ENCODE results near the gene SGK1.
A peak's percentile ranks its signal among the peaks of the same experiment; 100 is the strongest.

Gene SGK1

DNA sequence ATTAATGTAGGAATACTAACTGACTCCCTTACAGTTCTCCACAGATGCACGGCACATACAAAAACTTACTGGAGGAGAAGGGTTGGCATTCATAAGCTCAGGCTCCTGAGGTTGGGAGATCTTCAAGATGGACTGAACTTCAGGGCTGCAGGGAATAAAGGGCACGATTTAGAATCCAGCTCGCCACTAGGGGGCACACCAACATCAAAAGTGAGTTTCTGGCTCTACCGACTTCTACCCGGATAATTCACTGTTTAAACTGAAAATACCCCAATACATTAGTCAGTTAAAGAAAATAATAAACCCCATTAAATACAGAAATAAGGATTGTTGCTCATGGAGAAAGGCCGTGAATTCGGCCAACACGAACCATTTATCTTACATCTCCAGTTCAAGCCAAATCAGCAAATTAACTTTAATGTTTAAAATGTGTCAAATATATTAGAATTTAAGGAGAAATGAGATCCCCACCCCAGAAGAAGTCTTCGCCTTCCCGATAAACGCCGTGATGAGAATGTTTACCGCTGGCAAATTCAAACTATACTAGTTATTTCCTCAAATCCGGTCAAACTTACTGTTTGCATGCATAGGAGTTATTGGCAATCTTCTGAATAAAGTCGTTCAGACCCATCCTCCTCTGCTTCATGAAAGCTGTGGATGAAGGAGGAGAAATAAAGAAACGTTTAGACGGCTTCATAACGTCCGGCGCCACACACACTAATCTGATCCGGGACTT, 143.8 kb downstream of the SGK1 start:
- Histone ChIP-seq H4K20me1 (ENCODE audit: control insufficient read depth, insufficient read depth, low read depth, low read length) (no peaks in the 10 kb centered on the region), H3K4me1 (ENCODE audit: control insufficient read depth, low read length) (peaks cover 48% of the 10 kb centered on the region), H3K27me3 (ENCODE audit: control insufficient read depth, low read length) (peaks cover 36% of the 10 kb centered on the region), H3F3A (ENCODE audit: control insufficient read depth, insufficient read depth) (0 out of 2 replicates have a peak, but pooled peaks cover 2% of the 10 kb centered on the region), H3K9me2 (replicated peaks; ENCODE audit: control insufficient read depth, low read length) (no peaks in the 10 kb centered on the region), H3K9me3 (ENCODE audit: control insufficient read depth, insufficient read depth, low read length) (no peaks in the 10 kb centered on the region), H3K4me3 (ENCODE audit: low read length) (peak overlapping the region; percentile 85), H3K79me2 (ENCODE audit: control insufficient read depth, low read length) (no peaks in the 10 kb centered on the region), H3K36me3 (ENCODE audit: control insufficient read depth, low read length) (peaks cover 9% of the 10 kb centered on the region), H3K4me2 (ENCODE audit: low read length) (peak overlapping the region; percentile 94), H3K27ac (ENCODE audit: low read depth, low read length) (peak overlapping the region; percentile 27; the same call in 1 of the 2 replicates)
- TF ChIP-seq, protein P1, sequence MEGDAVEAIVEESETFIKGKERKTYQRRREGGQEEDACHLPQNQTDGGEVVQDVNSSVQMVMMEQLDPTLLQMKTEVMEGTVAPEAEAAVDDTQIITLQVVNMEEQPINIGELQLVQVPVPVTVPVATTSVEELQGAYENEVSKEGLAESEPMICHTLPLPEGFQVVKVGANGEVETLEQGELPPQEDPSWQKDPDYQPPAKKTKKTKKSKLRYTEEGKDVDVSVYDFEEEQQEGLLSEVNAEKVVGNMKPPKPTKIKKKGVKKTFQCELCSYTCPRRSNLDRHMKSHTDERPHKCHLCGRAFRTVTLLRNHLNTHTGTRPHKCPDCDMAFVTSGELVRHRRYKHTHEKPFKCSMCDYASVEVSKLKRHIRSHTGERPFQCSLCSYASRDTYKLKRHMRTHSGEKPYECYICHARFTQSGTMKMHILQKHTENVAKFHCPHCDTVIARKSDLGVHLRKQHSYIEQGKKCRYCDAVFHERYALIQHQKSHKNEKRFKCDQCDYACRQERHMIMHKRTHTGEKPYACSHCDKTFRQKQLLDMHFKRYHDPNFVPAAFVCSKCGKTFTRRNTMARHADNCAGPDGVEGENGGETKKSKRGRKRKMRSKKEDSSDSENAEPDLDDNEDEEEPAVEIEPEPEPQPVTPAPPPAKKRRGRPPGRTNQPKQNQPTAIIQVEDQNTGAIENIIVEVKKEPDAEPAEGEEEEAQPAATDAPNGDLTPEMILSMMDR (IDR thresholded peaks at IDR 0.05; ENCODE audit: low read depth, low read length, poor library complexity, severe bottlenecking) = peak; percentile 80
- TF ChIP-seq EZH2phosphoT487 (IDR thresholded peaks at IDR 0.05; ENCODE audit: borderline replicate concordance, low read length) = no peak

GRCh38 chr6:134173366-134173725, 144.6 kb downstream of the SGK1 start:
- Histone ChIP-seq H3K9me2 (replicated peaks; ENCODE audit: control insufficient read depth, low read length) (no peaks in the 10 kb centered on the region), H3K36me3 (ENCODE audit: control insufficient read depth, low read length) (peaks cover 11% of the 10 kb centered on the region), H3K4me1 (ENCODE audit: control insufficient read depth, low read length) (peaks cover 44% of the 10 kb centered on the region), H3K9me3 (ENCODE audit: control insufficient read depth, insufficient read depth, low read length) (no peaks in the 10 kb centered on the region), H3K4me3 (ENCODE audit: low read length) (no peak overlapping the region; the same call in 1 of the 2 replicates), H3K27me3 (ENCODE audit: control insufficient read depth, low read length) (peaks cover 36% of the 10 kb centered on the region), H4K20me1 (ENCODE audit: control insufficient read depth, insufficient read depth, low read depth, low read length) (no peaks in the 10 kb centered on the region), H3F3A (ENCODE audit: control insufficient read depth, insufficient read depth) (0 out of 2 replicates have a peak, but pooled peaks cover 2% of the 10 kb centered on the region), H3K79me2 (ENCODE audit: control insufficient read depth, low read length) (no peaks in the 10 kb centered on the region), H3K27ac (ENCODE audit: low read depth, low read length) (no peak overlapping the region), H3K4me2 (ENCODE audit: low read length) (peak overlapping the region; percentile 94)
- no peak for TF ChIP-seq EZH2phosphoT487 (IDR thresholded peaks at IDR 0.05; ENCODE audit: borderline replicate concordance, low read length)
- TF ChIP-seq, protein P1 (IDR thresholded peaks at IDR 0.05; ENCODE audit: low read depth, low read length, poor library complexity, severe bottlenecking) = no peak

GRCh38 chr6:134172706-134173365, 145.1 kb downstream of the SGK1 start:
- Histone ChIP-seq H3F3A (ENCODE audit: control insufficient read depth, insufficient read depth) (0 out of 2 replicates have a peak, but pooled peaks cover 2% of the 10 kb centered on the region), H3K4me3 (ENCODE audit: low read length) (no peak overlapping the region)

More at GRCh38 chr6:134172706-134173365, 145.1 kb downstream of the SGK1 start:
- TF ChIP-seq EZH2phosphoT487 (IDR thresholded peaks at IDR 0.05; ENCODE audit: borderline replicate concordance, low read length) = no peak
- TF ChIP-seq, protein P1 (IDR thresholded peaks at IDR 0.05; ENCODE audit: low read depth, low read length, poor library complexity, severe bottlenecking) = no peak
- Histone ChIP-seq H3K4me2 (ENCODE audit: low read length) (peak overlapping the region; percentile 94; the same call in 1 of the 2 replicates), H3K9me2 (replicated peaks; ENCODE audit: control insufficient read depth, low read length) (no peaks in the 10 kb centered on the region), H3K27me3 (ENCODE audit: control insufficient read depth, low read length) (peaks cover 30% of the 10 kb centered on the region), H3K27ac (ENCODE audit: low read depth, low read length) (no peak overlapping the region), H3K36me3 (ENCODE audit: control insufficient read depth, low read length) (peaks cover 11% of the 10 kb centered on the region), H3K4me1 (ENCODE audit: control insufficient read depth, low read length) (peaks cover 39% of the 10 kb centered on the region), H4K20me1 (ENCODE audit: control insufficient read depth, insufficient read depth, low read depth, low read length) (no peaks in the 10 kb centered on the region), H3K79me2 (ENCODE audit: control insufficient read depth, low read length) (no peaks in the 10 kb centered on the region), H3K9me3 (ENCODE audit: control insufficient read depth, insufficient read depth, low read length) (no peaks in the 10 kb centered on the region)

Measured in DOHH2 (cell line).